ENCODE measurements around the gene CCDC57.
"Not testable (repeated sequence)": the region's sequence is repeated elsewhere in the genome, so short reads cannot be mapped to it uniquely, and the experiment has no call there.

Gene CCDC57

GRCh38 chr17:82177276-82177675 is 35.4 kb downstream of the CCDC57 start:
- no peaks in the 10 kb centered on the region for H3K36me3 ChIP-seq (ENCODE audit: control insufficient read depth, low read length)
- no peak for TF ChIP-seq EZH2phosphoT487 (IDR thresholded peaks at IDR 0.05; ENCODE audit: borderline replicate concordance, low read length)
- TF ChIP-seq CTCF (IDR thresholded peaks at IDR 0.05; ENCODE audit: low read depth, low read length, poor library complexity, severe bottlenecking) = no peak
- H3K9me3 ChIP-seq (ENCODE audit: control insufficient read depth, insufficient read depth, low read length) = no peaks in the 10 kb centered on the region
- no peak overlapping the region for H3K27ac ChIP-seq (ENCODE audit: low read depth, low read length)
- peak overlapping the region; percentile 34; the same call in 1 of the 2 replicates for H3K4me2 ChIP-seq (ENCODE audit: low read length)
- H3F3A ChIP-seq (ENCODE audit: control insufficient read depth, insufficient read depth) = no peaks in the 10 kb centered on the region
- no peaks in the 10 kb centered on the region for H3K27me3 ChIP-seq (ENCODE audit: control insufficient read depth, low read length)
- H3K79me2 ChIP-seq (ENCODE audit: control insufficient read depth, low read length) = no peaks in the 10 kb centered on the region
- no peaks in the 10 kb centered on the region for H4K20me1 ChIP-seq (ENCODE audit: control insufficient read depth, insufficient read depth, low read depth, low read length)
- H3K4me1 ChIP-seq (ENCODE audit: control insufficient read depth, low read length) = peaks cover 10% of the 10 kb centered on the region
- H3K9me2 ChIP-seq (replicated peaks; ENCODE audit: control insufficient read depth, low read length) = no peaks in the 10 kb centered on the region
- H3K4me3 ChIP-seq (ENCODE audit: low read length) = no peak overlapping the region

- H3K4me1 ChIP-seq (ENCODE audit: control insufficient read depth, low read length) = peaks cover 10% of the 10 kb centered on the region
- H3K9me3 ChIP-seq (ENCODE audit: control insufficient read depth, insufficient read depth, low read length) = no peaks in the 10 kb centered on the region
- H3K27me3 ChIP-seq (ENCODE audit: control insufficient read depth, low read length) = no peaks in the 10 kb centered on the region
- H3K4me2 ChIP-seq (ENCODE audit: low read length) = no peak overlapping the region
- H3K9me2 ChIP-seq (replicated peaks; ENCODE audit: control insufficient read depth, low read length) = no peaks in the 10 kb centered on the region
- no peaks in the 10 kb centered on the region for H3K79me2 ChIP-seq (ENCODE audit: control insufficient read depth, low read length)
- H3K36me3 ChIP-seq (ENCODE audit: control insufficient read depth, low read length) = no peaks in the 10 kb centered on the region; the same call in 1 of the 2 replicates
- H3K4me3 ChIP-seq (ENCODE audit: low read length) = no peak overlapping the region
- no peaks in the 10 kb centered on the region for H3F3A ChIP-seq (ENCODE audit: control insufficient read depth, insufficient read depth)
- TF ChIP-seq CTCF (IDR thresholded peaks at IDR 0.05; ENCODE audit: low read depth, low read length, poor library complexity, severe bottlenecking) = no peak
- TF ChIP-seq EZH2phosphoT487 (IDR thresholded peaks at IDR 0.05; ENCODE audit: borderline replicate concordance, low read length) = no peak
- no peaks in the 10 kb centered on the region for H4K20me1 ChIP-seq (ENCODE audit: control insufficient read depth, insufficient read depth, low read depth, low read length)
- no peak overlapping the region for H3K27ac ChIP-seq (ENCODE audit: low read depth, low read length)
Measured at GRCh38 chr17:82175951-82176350, 36.7 kb downstream of the CCDC57 start.

GRCh38 chr17:82175201-82175600 is 37.4 kb downstream of the CCDC57 start:
- H3K4me3 ChIP-seq (ENCODE audit: low read length) = no peak overlapping the region
- no peaks in the 10 kb centered on the region; the same call in 1 of the 2 replicates for H3K36me3 ChIP-seq (ENCODE audit: control insufficient read depth, low read length)
- H3F3A ChIP-seq (ENCODE audit: control insufficient read depth, insufficient read depth) = no peaks in the 10 kb centered on the region
- no peaks in the 10 kb centered on the region for H4K20me1 ChIP-seq (ENCODE audit: control insufficient read depth, insufficient read depth, low read depth, low read length)
- H3K9me3 ChIP-seq (ENCODE audit: control insufficient read depth, insufficient read depth, low read length) = no peaks in the 10 kb centered on the region
- no peaks in the 10 kb centered on the region for H3K27me3 ChIP-seq (ENCODE audit: control insufficient read depth, low read length)
- no peaks in the 10 kb centered on the region for H3K79me2 ChIP-seq (ENCODE audit: control insufficient read depth, low read length)
- peaks cover 10% of the 10 kb centered on the region for H3K4me1 ChIP-seq (ENCODE audit: control insufficient read depth, low read length)
- H3K27ac ChIP-seq (ENCODE audit: low read depth, low read length) = no peak overlapping the region
- H3K9me2 ChIP-seq (replicated peaks; ENCODE audit: control insufficient read depth, low read length) = no peaks in the 10 kb centered on the region
- no peak overlapping the region for H3K4me2 ChIP-seq (ENCODE audit: low read length)
- TF ChIP-seq CTCF (IDR thresholded peaks at IDR 0.05; ENCODE audit: low read depth, low read length, poor library complexity, severe bottlenecking) (no peak), EZH2phosphoT487 (IDR thresholded peaks at IDR 0.05; ENCODE audit: borderline replicate concordance, low read length) (no peak)

GRCh38 chr17:82174042-82174857 is 38.4 kb downstream of the CCDC57 start:
- not testable (repeated sequence) for H3K36me3 ChIP-seq (ENCODE audit: control insufficient read depth, low read length); H3F3A ChIP-seq (ENCODE audit: control insufficient read depth, insufficient read depth); H3K27ac ChIP-seq (ENCODE audit: low read depth, low read length); H4K20me1 ChIP-seq (ENCODE audit: control insufficient read depth, insufficient read depth, low read depth, low read length); H3K4me1 ChIP-seq (ENCODE audit: control insufficient read depth, low read length); H3K9me2 ChIP-seq (replicated peaks; ENCODE audit: control insufficient read depth, low read length); H3K79me2 ChIP-seq (ENCODE audit: control insufficient read depth, low read length); H3K4me3 ChIP-seq (ENCODE audit: low read length); H3K27me3 ChIP-seq (ENCODE audit: control insufficient read depth, low read length); H3K9me3 ChIP-seq (ENCODE audit: control insufficient read depth, insufficient read depth, low read length); H3K4me2 ChIP-seq (ENCODE audit: low read length)
